HG03575 (cell line): Measurements from ENCODE around the gene KRTAP9-8.
"Not testable (repeated sequence)": the region's sequence is repeated elsewhere in the genome, so short reads cannot be mapped to it uniquely, and the experiment has no call there.

Experiments used
- ATAC-seq: cut with Tn5 transposase; IDR thresholded peaks from one replicate; pipeline ENCODE4 v1.9.1; 2021; ENCODE audit not compliant: unreplicated experiment, insufficient number of reproducible peaks, low FRiP score; ENCODE audit errors: extremely low read depth

KRTAP9-8 gene

GRCh38 chr17:41237949-41238437 is at the start of gene KRTAP9-8:
TSS of gene KRTAP9-8 (plus strand) at chr17:41237999. CDS start at chr17:41238052, 53 bp downstream.
- ATAC-seq = not testable (repeated sequence)

- not testable (repeated sequence) for ATAC-seq
Measured at GRCh38 chr17:41189837-41190318, 47.9 kb upstream of the KRTAP9-8 start, which contains the start of gene KRTAP9-1. TSS of gene KRTAP9-1 (plus strand) at chr17:41189887. CDS start at chr17:41189887, 0 bp downstream.

GRCh38 chr17:41190328-41190727 is 47.5 kb upstream of the KRTAP9-8 start:
- no peak for ATAC-seq

- ATAC-seq = no peak
Measured at GRCh38 chr17:41196068-41196467, 41.7 kb upstream of the KRTAP9-8 start.

GRCh38 chr17:41199421-41200078 is 38.2 kb upstream of the KRTAP9-8 start:
- ATAC-seq = no peak

- ATAC-seq = no peak
Measured at GRCh38 chr17:41211845-41212466, 25.8 kb upstream of the KRTAP9-8 start.

GRCh38 chr17:41212524-41213169 is 25.2 kb upstream of the KRTAP9-8 start:
- ATAC-seq = no peak

- ATAC-seq = no peak
Measured at GRCh38 chr17:41215681-41216080, 22.1 kb upstream of the KRTAP9-8 start.

- ATAC-seq = no peak
Measured at GRCh38 chr17:41223821-41224220, 14.0 kb upstream of the KRTAP9-8 start.

GRCh38 chr17:41226051-41226450 is 11.7 kb upstream of the KRTAP9-8 start:
- ATAC-seq = no peak

GRCh38 chr17:41226598-41227095 is 11.2 kb upstream of the KRTAP9-8 start, which contains the start of gene KRTAP9-2:
TSS of gene KRTAP9-2 (plus strand) at chr17:41226648. CDS start at chr17:41226655, 7 bp downstream.
- ATAC-seq = not testable (repeated sequence)

GRCh38 chr17:41230094-41230493 is 7.7 kb upstream of the KRTAP9-8 start:
- ATAC-seq = no peak

- ATAC-seq = no peak
Measured at GRCh38 chr17:41231731-41232130, 6.1 kb upstream of the KRTAP9-8 start.

GRCh38 chr17:41232399-41233105 is 5.2 kb upstream of the KRTAP9-8 start, which contains the start of gene KRTAP9-3:
TSS of gene KRTAP9-3 (plus strand) at chr17:41232449. CDS start at chr17:41232502, 53 bp downstream.
- ATAC-seq = not testable (repeated sequence)

- ATAC-seq = not testable (repeated sequence)
Measured at GRCh38 chr17:41237116-41237515, 683 bp upstream of the KRTAP9-8 start.

GRCh38 chr17:41246995-41247787 is 9.4 kb downstream of the KRTAP9-8 start:
- not testable (repeated sequence) for ATAC-seq

GRCh38 chr17:41249637-41250240 is 11.9 kb downstream of the KRTAP9-8 start, which contains the start of gene KRTAP9-4:
TSS of gene KRTAP9-4 (plus strand) at chr17:41249687. CDS start at chr17:41249721, 34 bp downstream.
- not testable (repeated sequence) for ATAC-seq
